Measurements from ENCODE around the gene GPR119. TPM values are rescaled to one million over a fixed set of nuclear protein-coding genes. Genes with fewer than 3 reads are reported as not detected.

GPR119 gene
- total and polyA plus RNA-seq, 4 donors: 4.3 TPM; not detected in 3

GRCh38 chrX:130413415-130413814 lies 27.9 kb upstream of the GPR119 start:
- no peaks in the 10 kb centered on the region for H3K4me1 ChIP-seq (ENCODE audit: control insufficient read depth in 4 of 4, insufficient read depth in 4 of 4, low read length in 3 of 4)
- H3K9ac ChIP-seq (ENCODE audit: low read depth in 1 of 2, low read length in 2 of 2): no peak overlapping the region
- WGBS: 64% methylated on average over 2 of the region's 2 CpGs
- no peaks in the 10 kb centered on the region for H3K27me3 ChIP-seq (ENCODE audit: control insufficient read depth in 4 of 4, insufficient read depth in 4 of 4, low read length in 3 of 4)
- no peak for TF ChIP-seq CTCF (IDR thresholded peaks at IDR 0.05; ENCODE audit: low read depth, low read length, missing input control)
- TF ChIP-seq GABPA (IDR thresholded peaks at IDR 0.05 in 1 of 2, conservative IDR thresholded peaks at IDR 0.05 in 1 of 2): no peak
- no peak for TF ChIP-seq TAF1 (conservative IDR thresholded peaks at IDR 0.05)
- no peak for TF ChIP-seq FOXA2 (IDR thresholded peaks at IDR 0.05)
- TF ChIP-seq ATF3 (IDR thresholded peaks at IDR 0.05): no peak
- TF ChIP-seq FOXA1 (IDR thresholded peaks at IDR 0.05): no peak
- no peak for TF ChIP-seq RAD21 (IDR thresholded peaks at IDR 0.05)
- no peak for TF ChIP-seq RXRA (IDR thresholded peaks at IDR 0.05)
- TF ChIP-seq REST (IDR thresholded peaks at IDR 0.05): no peak
- no peak for TF ChIP-seq JUND (IDR thresholded peaks at IDR 0.05)
- TF ChIP-seq EGR1 (IDR thresholded peaks at IDR 0.05; ENCODE audit: low read depth in 2 of 2): no peak
- no peak for TF ChIP-seq NR2F2 (IDR thresholded peaks at IDR 0.05)
- TF ChIP-seq ZBTB33 (IDR thresholded peaks at IDR 0.05): no peak
- no peak for TF ChIP-seq YY1 (IDR thresholded peaks at IDR 0.05)
- no peak for TF ChIP-seq HNF4A (conservative IDR thresholded peaks at IDR 0.05)
- TF ChIP-seq MAX (IDR thresholded peaks at IDR 0.05): no peak
- TF ChIP-seq HNF4G (IDR thresholded peaks at IDR 0.05): no peak
- TF ChIP-seq SP1 (IDR thresholded peaks at IDR 0.05): no peak
- H3K9me3 ChIP-seq (ENCODE audit: control insufficient read depth in 4 of 4, low read length in 3 of 4): no peaks in the 10 kb centered on the region
- no peak overlapping the region for H3K27ac ChIP-seq (ENCODE audit: low read depth in 1 of 2, low read length in 2 of 2)
- no peak overlapping the region for H3K4me3 ChIP-seq (ENCODE audit: low read depth in 1 of 3, low read length in 3 of 3)
- H3K36me3 ChIP-seq (ENCODE audit: control insufficient read depth in 4 of 4, insufficient read depth in 3 of 4, low read depth in 1 of 4, low read length in 3 of 4): peaks cover 0 to 16% (median 8%) of the 10 kb centered on the region in 4 donors
- DNase-seq (ENCODE audit: low spot score): no peak

Measured in liver (tissue), 9 donors.